AG04449 (cell line): ENCODE data around the gene TMEM17.

Experiments
- CTCF ChIA-PET: fragments of 350-600 bp; formaldehyde crosslinking; extraction: SDS; loops from one replicate; lab custom pipeline; 2021; ENCODE audit warnings: antibody characterized with exemption; lab: Yijun Ruan, JAX
- POLR2A ChIA-PET: fragments of 400-600, 350-600 bp; formaldehyde crosslinking; extraction: SDS; loops from one replicate; lab custom pipeline; 2020; ENCODE audit warnings: antibody characterized with exemption, inconsistent platforms; lab: Yijun Ruan, JAX
- DNase-seq: peaks from one replicate; pipeline ENCODE4 v3.0.0-alpha.2; 2010; ENCODE audit warnings: low read depth, low spot score
- H3K4me3 ChIP-seq: 2 replicates; pipeline ENCODE4 v1.5.1; 2011; ENCODE audit warnings: low read depth, mild to moderate bottlenecking, control low read depth, low read length
- CTCF ChIP-seq: IDR thresholded peaks from one replicate; pipeline ENCODE4 v1.5.1; 2011; ENCODE audit warnings: mild to moderate bottlenecking, moderate library complexity, low read length, control low read depth, inconsistent platforms; ENCODE audit not compliant: insufficient read depth; ENCODE audit errors: missing control alignments

TMEM17 gene

GRCh38 chr2:62489162-62489561 lies 16.8 kb downstream of the TMEM17 start:
- TF ChIP-seq CTCF, result no peak
- CTCF ChIA-PET, result interaction anchor here (2.0 to 2.1 kb wide), 2 partner anchors 32 to 286 kb away, joined by 9 read pairs; no protein-coding TSS in a partner anchor
- no peak overlapping the region for H3K4me3 ChIP-seq
- no peak for DNase-seq
- POLR2A ChIA-PET, result no interaction called here

GRCh38 chr2:62486439-62486765 lies 19.6 kb downstream of the TMEM17 start:
- ChIA-PET POLR2A (no interaction called here), CTCF (interaction anchor here (1.0 to 2.3 kb wide), 4 partner anchors 10 to 289 kb away, joined by 3 to 7 read pairs (median 5); no protein-coding TSS in a partner anchor)

GRCh38 chr2:62485761-62486438 lies 20.1 kb downstream of the TMEM17 start:
- no peak for TF ChIP-seq CTCF
- ChIA-PET POLR2A (no interaction called here), CTCF (interaction anchor here (1.0 to 2.3 kb wide), 6 partner anchors 10 to 290 kb away, joined by 3 to 7 read pairs (median 4); no protein-coding TSS in a partner anchor)
- DNase-seq, result no peak
- H3K4me3 ChIP-seq, result no peak overlapping the region

More at GRCh38 chr2:62486439-62486765, 19.6 kb downstream of the TMEM17 start:
- H3K4me3 ChIP-seq, result no peak overlapping the region
- TF ChIP-seq CTCF, result no peak
- no peak for DNase-seq

GRCh38 chr2:62482558-62483352 lies 23.2 kb downstream of the TMEM17 start:
- DNase-seq, result no peak
- CTCF ChIA-PET, result interaction anchor here (1.3 kb wide), 1 partner anchor 26 kb away, joined by 4 read pairs; no protein-coding TSS in a partner anchor
- no peak for TF ChIP-seq CTCF
- H3K4me3 ChIP-seq, result no peak overlapping the region
- POLR2A ChIA-PET, result no interaction called here

GRCh38 chr2:62479917-62480316 lies 26.1 kb downstream of the TMEM17 start:
- no peak overlapping the region for H3K4me3 ChIP-seq
- no peak for DNase-seq
- CTCF ChIA-PET, result interaction anchor here (3.7 kb wide), 1 partner anchor 23 kb away, joined by 22 read pairs; no protein-coding TSS in a partner anchor
- TF ChIP-seq CTCF, result no peak
- POLR2A ChIA-PET, result no interaction called here

GRCh38 chr2:62478093-62478580 lies 27.9 kb downstream of the TMEM17 start:
- DNase-seq, result no peak
- no peak for TF ChIP-seq CTCF
- POLR2A ChIA-PET, result no interaction called here
- CTCF ChIA-PET, result interaction anchor here (1.3 to 3.7 kb wide), 2 partner anchors 17 to 21 kb away, joined by 3 to 22 read pairs; no protein-coding TSS in a partner anchor
- no peak overlapping the region for H3K4me3 ChIP-seq
